Stimulated activated CD4-positive, alpha-beta T cell treated with anti-CD3 and anti-CD28 coated beads, TNF-alpha, amount 100 ng/mL, for 48 hours (primary cell): ENCODE results near the gene OTULIN.

Experiments used
- DNase-seq, 3 donors: peaks; one replicate each; pipeline ENCODE4 v3.0.0-alpha.2; 2020; ENCODE audit warnings: low read depth in 3 of 3

The OTULIN gene

DNA sequence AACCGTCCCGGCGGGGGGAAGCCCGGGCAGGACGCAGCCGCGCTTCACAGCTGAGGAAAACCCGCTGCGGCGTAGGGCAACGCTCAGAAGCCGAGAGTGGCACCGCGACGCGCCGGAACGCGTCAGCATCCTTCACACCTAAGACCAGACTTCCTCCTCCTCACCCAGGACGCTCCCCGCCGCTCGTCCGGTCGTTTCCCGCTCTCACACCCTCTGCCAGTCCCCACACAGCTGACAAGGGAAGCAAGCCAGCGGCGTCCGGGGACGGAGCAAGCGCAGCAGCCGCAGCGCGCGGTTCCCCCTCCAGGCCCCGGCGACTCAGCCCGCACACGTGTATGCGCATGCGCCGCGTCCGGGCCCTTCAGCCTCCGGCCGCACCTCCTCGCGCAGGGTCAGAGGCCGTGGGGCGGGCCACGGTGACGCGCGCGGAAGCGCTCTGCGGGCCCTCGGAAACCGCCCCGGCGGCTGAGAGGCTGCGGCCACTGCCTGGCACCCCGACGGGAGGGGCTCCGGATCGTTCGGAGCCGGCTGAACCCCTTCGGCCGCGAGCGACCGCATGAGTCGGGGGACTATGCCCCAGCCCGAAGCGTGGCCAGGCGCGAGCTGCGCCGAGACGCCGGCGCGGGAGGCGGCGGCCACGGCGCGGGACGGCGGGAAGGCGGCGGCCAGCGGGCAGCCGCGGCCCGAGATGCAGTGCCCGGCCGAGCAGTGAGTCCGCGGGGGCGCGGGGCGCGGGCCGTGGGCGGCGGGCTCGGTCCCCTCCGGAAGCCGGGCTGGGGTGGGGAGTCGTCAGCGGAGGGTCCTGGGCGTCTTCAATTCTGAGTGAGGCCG is at the start of gene OTULIN:
Gene OTULIN, plus strand, starts transcription at position 449 of the 831 bp plus-strand sequence. Its CDS starts 108 bp downstream, at position 557.
- DNase-seq, result peak; percentile 75 to 79 (median 76)

DNA sequence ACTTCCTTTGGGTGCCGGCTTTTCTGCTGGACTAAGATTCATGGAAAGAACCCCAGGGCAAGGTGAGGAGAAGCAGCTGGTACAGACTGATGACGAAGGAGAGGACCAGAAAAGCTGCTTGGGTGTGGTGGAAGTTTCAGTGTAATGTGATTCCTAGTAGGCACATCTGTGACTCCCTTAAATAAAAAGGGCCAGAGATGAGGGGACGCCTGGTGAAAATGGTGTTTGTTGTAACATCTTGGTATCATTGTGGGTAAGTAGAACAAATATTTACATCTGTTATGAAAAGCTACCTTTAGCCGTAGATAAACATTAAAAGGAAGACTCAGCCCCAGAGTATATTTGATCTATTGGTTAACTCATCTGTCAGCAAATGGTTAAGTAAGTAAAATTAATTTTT is 49.2 kb upstream of the OTULIN start:
- DNase-seq, result no peak

DNA sequence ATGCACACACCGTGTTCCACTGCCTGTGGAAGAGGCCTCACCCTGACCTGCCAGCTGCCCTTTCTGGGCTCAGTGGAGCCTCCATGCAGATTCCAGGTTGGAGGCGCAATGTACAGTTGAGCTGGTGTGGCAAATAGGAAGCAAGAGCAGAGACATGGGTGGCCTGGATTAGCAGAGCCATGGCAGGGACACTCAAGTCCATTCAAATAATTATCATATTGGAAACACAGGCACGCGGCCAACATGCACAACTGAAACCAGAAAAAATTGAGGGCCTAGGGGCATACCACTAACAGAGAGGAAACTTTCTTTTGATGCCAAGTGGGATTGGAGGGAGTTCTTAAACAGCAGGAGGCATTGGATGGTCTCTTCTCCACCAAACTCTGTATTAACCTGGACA is 47.1 kb upstream of the OTULIN start:
- DNase-seq, result no peak

DNA sequence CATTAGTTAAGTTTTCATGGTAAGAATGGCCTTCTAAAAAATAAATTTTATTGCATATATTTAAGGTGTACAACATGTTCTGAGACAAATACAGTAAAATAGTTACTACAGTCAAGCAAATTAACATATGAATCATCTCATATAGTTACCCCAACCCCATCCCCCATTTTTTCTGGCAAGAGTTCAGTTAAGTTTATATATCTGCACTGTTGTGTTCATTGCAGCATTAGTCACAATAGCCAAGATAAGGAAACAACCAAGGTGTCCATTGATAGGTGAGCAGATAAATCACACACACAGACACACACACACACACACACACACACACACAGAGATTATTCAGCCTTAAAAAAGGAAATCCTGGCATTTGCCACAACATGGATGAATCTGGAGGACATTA is 37.2 kb upstream of the OTULIN start:
- DNase-seq, result no peak

DNA sequence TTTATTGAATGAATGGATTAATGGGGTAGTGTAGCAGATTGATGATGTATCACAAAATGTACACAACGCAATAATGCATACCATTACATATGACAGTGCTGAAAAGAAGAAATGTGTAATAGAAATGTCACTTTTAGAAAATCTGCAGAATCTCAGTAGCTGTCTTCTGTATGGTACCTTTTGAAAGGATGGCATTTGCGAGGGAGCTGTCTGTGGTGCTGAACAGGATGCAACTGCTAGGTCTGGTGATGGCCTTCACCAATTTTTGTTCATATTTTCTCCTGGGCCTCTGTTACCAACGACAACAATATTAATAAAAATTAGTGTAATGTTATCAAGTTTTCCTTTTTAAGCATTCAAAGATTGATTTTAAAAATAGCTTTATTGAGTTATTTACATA is 36.2 kb upstream of the OTULIN start:
- DNase-seq, result peak; percentile 7 to 44 (median 19)

DNA sequence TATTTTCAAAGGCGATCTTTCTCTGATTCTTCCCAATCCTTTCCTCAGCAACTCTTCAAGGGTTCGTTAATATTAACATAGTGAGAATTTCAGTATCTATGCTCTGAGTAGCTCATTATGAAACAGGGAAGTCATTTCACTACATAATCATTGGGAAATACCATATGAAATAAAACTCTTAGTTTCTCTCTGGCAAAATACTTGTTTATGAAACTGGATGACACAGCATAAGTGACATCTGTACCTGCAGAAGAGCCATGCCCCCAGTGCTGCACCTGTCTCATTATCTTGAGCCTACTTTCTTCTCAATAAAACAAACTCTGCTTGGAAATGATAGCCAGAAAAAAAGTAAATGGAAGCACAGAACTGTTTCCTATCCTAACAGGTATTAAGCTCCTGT is 33.8 kb upstream of the OTULIN start:
- no peak for DNase-seq

DNA sequence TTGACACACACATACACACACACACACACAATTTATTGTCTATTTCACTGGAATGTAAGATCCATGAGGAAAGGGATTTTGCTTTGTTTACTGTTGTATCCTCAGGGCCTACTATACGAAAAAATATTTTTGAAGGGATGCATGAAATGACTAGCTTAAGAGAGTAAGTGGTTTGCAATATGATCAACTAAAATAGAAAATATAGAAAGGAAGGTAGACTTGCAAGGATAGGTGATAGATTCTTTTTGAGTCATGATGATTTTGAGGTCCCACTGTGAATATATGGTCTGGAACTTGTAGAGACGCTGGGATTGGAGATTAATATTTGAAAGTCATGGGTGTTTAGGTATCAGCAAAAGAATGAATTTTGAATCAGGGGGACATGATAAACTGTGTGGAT is 28.9 kb upstream of the OTULIN start:
- no peak for DNase-seq

DNA sequence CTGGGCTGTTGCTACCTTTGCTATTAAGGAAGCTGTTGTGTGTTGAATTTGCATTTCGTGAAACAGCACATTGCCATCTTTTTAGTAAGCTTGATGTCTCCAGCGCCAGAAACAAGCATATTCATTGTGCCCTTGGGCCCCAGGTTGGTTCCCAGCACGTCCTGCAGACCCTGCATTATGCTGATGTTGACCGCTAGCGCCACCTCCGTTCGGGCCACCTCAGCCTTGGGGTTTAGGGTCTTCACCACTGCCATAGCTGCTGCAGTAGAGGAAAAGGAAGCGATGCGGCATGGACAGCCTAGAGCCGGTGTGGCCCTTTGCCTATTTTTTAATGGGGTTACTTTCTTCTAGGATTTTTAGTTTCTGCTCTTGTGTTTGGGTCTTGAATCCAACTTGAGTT is 23.8 kb upstream of the OTULIN start:
- no peak for DNase-seq

DNA sequence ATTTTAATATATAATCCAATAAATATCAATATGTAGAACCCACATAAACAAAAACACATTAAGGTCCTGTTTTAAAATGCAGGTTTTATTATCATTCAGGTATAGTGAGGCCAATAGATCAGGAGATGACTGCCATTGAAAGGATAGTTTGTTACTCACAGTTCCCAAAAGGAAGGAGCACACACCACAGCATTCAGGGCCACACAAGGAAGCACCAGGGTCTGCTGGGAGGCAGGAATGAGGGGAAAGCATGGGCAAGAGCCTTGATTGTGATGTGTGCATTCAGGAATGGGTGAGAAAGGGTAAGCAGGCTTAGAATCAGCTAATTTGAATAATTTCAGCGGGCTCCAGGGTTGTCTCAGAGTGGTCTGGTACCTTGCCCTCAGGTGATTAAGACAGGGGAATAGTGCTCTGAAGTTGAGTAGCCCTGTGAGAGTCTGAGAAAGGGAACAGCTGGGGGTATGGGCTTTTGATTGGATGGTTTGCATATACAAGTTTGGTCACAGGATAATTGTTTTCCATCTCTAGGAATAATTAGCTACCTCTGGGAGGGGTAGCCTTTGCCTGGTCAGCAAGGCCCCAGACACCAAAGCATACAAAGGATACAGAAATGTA is 19.8 kb upstream of the OTULIN start:
- no peak for DNase-seq

DNA sequence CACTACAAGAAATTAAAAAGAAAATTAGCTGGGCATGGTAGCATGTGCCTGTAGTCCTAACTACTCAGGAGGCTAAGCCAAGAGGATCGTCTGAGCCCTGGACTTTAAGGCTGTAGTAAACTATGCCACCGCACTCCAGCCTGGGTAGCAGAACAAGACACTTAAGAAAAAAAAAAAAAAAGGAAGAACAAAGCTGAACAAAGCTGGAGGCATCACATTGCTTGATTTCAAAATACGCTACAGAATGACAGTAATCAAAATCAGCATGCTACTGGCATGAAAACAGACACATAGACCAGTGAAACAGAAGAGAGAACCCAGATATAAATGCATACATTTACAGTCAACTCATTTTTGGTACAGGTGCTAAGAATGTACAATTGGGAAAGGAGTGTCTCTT is 14.5 kb upstream of the OTULIN start:
- DNase-seq, result no peak

DNA sequence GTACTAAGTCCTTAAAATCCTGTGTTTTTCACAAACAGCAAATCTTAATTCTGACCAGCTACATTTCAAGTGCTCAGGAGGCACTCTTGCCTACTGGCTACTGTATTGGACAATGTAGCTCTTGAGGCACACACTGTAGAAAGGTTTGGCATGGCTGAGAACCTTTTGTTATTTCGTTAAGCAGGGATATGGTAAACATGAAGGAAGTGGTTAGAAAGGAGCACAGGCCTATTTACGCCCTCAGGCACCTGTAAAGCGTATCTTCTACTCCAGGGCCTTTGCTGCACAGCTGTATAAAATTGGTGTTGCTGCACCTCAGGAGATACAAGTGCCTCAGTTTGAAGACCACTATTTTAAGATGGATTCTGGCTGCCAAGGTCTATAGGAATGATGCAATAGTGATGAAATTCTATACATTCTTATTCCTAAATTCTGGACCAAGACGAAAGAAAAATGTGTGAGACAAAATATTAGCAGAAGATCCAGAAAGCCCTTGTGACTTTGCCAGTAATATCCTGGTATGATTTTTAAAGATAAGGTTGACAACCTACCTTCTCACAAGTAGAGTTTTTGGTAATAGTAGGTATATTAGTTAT is 9.3 kb upstream of the OTULIN start:
- DNase-seq, result no peak

DNA sequence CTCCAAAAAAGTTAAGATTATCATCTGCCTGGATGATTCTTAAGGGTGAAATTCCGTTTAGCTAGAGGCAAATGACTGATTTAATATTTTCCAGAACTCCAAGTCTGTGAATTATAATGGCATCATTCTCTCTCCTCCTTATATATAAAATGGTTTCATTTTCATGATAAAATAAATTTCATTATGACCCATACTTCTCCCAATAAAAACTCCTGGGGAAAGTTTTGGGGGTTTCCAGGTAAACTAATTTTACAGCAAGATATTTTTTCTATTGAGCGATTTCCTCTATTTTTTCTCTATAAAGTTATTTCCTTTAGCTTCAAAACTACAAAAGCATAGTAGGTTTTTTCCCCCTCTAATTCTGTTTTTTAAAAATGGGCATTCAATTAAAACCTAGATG is 7.6 kb upstream of the OTULIN start:
- no peak for DNase-seq

DNA sequence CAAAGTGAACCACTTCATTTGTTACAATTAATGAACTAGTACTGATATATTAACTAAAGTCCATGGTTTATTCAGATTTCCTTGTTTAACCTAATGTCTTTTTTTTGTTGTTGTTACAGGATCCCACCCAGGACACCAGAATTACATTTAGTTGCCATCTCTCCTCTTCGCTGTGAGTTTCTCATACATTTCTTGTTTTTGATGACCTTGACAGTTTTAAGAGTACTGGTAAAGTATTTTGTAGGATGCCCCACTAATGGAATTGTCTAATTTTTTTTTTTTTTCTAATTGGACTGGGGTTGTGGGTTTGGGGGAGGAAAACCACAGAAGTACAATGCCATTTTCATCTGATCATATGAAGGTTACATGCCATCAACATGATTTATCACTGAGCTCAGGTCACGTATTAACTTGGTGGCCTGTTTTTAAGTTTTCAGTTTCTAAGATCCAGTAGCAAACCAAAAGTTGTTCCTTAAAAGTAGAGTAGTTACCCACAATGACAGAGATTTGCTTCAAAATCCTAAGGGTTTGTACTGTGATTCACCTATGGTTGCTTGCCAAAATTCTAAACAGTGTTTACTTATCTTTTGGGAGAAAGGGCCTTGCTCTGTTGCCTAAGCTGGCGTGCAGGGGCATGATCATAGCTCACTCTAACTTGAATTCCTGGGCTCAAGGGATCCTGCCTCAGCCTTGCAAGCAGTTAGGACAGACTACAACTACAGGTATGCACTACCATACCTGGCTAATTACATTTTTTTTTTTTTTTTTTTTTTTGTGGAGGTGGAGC is 4.5 kb upstream of the OTULIN start:
- DNase-seq, result no peak

DNA sequence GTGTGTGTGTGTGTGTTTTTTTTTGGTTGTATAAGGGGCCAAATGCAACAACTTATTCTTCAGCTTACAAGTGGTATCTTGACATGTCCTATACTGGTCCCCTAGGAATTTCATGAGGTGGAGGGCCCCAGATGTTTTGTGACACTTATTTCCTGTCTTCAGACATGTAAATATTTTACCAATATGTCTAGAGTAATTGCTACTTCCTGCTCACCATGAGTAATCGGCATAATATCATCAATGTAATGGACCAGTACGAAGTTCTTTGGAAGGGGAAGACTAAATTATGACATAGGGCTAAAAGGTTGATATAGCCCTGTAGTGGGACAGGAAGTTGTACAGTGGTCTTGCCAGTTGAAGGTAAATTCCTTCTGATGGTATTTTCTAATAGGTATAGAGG is 3.7 kb upstream of the OTULIN start:
- no peak for DNase-seq

DNA sequence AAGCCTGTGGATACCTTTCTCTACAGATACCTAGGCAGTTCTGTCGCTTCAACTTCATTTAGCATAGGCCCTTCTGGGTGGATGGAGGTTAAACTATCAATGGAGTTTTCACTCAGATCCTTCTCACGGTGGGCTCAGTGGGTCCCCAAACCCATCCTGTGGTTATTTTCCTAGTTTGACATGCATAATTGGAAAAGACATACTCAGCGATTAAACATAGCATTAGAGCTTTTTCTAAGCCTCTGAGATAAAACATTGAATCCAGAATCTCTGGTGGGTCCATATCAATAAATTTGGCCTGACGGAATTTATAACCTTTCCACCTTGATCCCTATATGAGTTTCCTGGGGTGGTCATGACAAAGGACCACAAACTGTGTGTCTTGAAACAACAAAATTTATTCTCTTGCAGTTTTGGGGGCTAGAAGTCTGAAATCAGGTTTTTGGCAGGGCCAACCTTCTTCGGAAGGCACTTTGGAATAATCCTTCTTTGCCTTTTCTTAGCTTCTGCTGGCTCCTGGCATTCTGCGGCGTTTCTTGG is 1.7 kb upstream of the OTULIN start:
- DNase-seq, result no peak

DNA sequence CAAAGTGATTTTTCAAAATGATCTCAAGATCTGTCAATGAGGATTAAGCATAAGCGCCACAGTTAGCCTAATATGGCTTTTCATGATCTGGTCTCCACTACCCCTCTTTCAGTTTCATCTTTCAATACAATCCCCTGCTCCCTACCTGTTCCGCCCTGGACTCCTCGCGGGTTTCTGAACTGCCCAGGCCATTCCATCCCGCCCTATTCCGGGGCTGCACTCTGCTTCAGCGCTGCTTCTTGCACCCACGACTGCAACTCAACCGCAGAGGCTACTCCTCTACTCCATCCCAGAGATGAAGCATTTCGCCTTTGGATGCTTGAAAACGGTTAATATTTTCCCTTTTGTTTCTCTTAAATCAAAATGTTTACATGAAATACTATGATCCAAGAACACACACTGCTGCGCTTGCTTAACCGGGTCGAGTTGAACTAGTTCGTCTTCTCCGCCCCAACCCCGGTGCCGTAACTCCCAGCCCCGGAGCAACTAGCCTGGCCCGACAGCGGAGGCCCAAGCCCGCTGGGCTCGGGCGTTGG is 716 bp upstream of the OTULIN start:
- DNase-seq, result no peak

DNA sequence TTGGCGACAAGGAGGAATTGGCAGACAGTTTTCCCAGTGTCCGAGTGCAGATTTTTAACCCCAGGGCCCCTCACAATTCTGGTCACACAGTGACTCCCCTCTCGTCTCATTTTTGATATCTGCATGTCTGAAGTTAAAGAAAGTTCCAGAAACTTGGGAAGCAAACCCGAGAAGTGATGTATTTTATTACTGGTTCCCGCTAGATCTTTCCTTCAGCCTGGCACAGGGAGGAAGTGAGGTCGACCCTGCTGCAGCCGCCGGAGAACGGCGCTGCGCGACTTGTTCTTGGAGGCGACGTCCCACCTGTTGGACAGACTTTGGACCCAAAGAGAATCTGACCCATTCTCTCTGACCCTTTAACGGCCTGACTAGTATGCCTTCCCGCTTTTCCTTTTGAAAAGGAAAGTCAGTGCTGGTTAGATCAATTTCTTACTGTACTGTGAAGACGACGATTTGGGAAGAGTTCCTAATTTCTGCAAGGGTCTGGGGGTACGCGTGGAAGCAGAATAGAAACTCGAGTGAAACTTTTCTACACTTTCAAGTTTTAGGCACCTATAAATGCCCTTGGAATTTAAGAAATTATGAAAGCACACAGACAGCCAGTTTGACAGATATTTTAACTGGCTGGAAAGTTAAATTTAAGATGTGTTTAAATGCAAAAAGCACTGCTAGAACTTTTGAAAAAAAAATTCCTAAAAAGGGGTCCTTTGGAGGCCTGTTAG is 744 bp downstream of the OTULIN start:
- DNase-seq, result no peak

DNA sequence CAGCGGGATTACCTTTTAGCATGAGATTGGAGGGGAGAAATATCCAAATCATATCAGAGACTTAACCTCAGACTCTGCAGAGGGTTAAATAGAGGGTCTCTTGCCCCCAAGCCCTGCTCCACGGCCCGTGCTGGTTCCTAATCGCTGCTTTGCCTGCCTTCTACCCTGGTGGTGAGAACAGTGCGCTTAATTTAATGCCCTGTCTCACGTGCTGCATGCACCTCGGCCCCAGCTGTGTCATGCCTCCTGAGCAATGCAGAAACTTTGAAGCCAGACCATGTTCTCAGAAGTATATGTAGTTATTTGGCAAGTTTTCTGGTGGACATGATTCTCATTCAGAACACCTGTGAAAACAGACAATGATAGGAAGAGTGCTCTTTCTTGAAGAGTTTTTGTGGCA is 1.4 kb downstream of the OTULIN start:
- DNase-seq, result peak in 2 of 3 donors; percentile 41 to 44

DNA sequence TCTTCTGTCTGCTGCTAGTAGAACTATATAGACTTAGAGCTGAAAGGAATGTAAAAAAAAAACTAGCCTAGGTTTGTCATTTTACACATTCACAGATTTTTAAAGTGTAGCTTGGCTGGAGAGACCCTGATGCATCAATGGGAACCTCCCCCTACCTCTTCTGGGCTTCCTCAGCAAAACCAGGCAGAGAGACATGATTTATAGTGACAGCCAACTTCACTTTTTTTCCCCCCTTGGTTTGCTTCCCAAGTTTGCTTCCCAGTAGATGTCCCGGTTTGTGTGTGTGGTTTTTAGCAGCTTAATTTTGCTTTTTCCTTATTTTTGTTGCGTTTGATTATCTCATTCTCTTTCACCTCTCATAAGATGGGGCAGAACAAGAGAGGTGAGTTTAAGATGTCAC is 1.8 kb downstream of the OTULIN start:
- no peak for DNase-seq

DNA sequence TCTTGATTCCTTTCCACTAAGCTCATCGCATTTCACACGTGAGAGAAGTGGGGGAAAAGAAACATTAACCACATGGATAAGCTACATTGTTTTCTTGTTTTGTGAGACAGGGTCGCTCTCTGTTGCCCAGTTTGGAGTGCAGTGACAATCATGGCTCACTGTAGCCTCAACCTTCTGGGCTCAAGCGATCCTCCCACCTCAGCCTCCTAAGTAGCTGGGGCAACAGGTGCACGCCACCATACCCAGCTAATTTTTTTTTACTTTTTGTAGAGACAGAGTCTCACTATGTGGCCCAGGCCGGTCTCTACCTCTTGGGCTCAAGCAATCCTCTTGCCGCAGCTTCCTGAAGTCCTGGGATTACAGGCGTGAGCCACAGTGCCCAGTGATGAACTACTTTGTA is 2.8 kb downstream of the OTULIN start:
- no peak for DNase-seq

DNA sequence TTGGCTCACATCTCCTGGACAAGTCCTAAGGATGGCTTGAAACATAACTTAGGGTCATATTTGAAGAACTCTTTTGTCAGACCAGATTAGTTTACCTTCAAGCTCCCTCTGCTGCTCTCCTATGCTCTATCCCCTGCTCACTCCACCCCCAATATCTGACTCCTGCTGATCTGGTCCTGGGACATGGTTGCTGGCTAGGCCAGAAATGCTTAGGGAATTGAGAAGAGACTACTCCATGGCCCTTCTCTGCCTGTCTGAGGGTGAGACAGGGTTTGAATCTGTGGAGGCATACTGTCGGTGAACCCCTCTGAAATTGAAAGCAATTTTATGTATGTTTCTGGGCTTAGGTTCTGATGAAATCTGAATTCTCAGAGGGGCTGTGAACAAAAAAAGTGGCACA is 3.3 kb downstream of the OTULIN start:
- DNase-seq, result no peak
